ENCODE results near the gene ZBTB43. TPM values are rescaled to one million over a fixed set of nuclear protein-coding genes. Genes with fewer than 3 reads are reported as not detected.

The ZBTB43 gene
- total and polyA plus RNA-seq, 10 of the 15 experiments (the other 5 are each of a cell fraction or from before 2014, with no cell fraction given), result 2.4 to 19.3 (median 8.7) TPM

GRCh38 chr9:126756238-126756637 is 48.6 kb upstream of the ZBTB43 start:
- no peak for FAIRE-seq
- TF ChIP-seq STAT3 (IDR thresholded peaks at IDR 0.05; ENCODE audit: low read depth, low read length) (no peak), NFIC (IDR thresholded peaks at IDR 0.05; ENCODE audit: low read depth, low read length) (no peak), CEBPB (IDR thresholded peaks at IDR 0.05; ENCODE audit: borderline replicate concordance in 1 of 2, low read depth in 2 of 2, low read length in 2 of 2) (no peak), BCL11A (IDR thresholded peaks at IDR 0.05; ENCODE audit: low read depth, low read length) (no peak), EP300 (IDR thresholded peaks at IDR 0.05; ENCODE audit: borderline replicate concordance in 1 of 2, control insufficient read depth in 1 of 2, low read depth in 2 of 2, low read length in 2 of 2) (no peak), POU2F2 (IDR thresholded peaks at IDR 0.05; ENCODE audit: borderline replicate concordance, low read depth, low read length) (no peak), E2F4 (IDR thresholded peaks at IDR 0.05; ENCODE audit: low read depth, low read length) (no peak), TCF12 (IDR thresholded peaks at IDR 0.05; ENCODE audit: low read depth, low read length) (no peak), SIX5 (IDR thresholded peaks at IDR 0.05; ENCODE audit: low read depth, low read length, severe bottlenecking) (no peak), CREM (IDR thresholded peaks at IDR 0.05; ENCODE audit: low read depth) (no peak), ZBTB11 (CRISPR knock-in tag; IDR thresholded peaks at IDR 0.05) (no peak), ZNF207 (IDR thresholded peaks at IDR 0.05; ENCODE audit: borderline replicate concordance) (no peak), NR2C1 (IDR thresholded peaks at IDR 0.05) (no peak), ZBED1 (IDR thresholded peaks at IDR 0.05; ENCODE audit: borderline replicate concordance) (no peak), EED (IDR thresholded peaks at IDR 0.05; ENCODE audit: low read depth) (no peak), SREBF2 (IDR thresholded peaks at IDR 0.05; ENCODE audit: low read length) (no peak), ZNF217 (IDR thresholded peaks at IDR 0.05) (no peak)
- DNase-seq (ENCODE audit: low read depth, low spot score), result no peak
- no peaks in the 10 kb centered on the region for H3K9me3 ChIP-seq (replicated peaks; ENCODE audit: control insufficient read depth, insufficient read depth, low read length)
- H4K20me1 ChIP-seq (ENCODE audit: control insufficient read depth, insufficient read depth), result no peaks in the 10 kb centered on the region
- H3K79me2 ChIP-seq (ENCODE audit: control insufficient read depth, insufficient read depth, low read length), result no peaks in the 10 kb centered on the region
- no peaks in the 10 kb centered on the region for H3K4me1 ChIP-seq (ENCODE audit: control insufficient read depth, insufficient read depth, low read length)
- ChIA-PET RAD21 (ENCODE audit: unreplicated experiment) (no interaction called here), SMC1A (ENCODE audit: uncharacterized antibody, unreplicated experiment) (no interaction called here), POLR2A (no interaction called here), CTCF (interaction anchor here (2.2 to 2.3 kb wide), 2 partner anchors 25 to 50 kb away, joined by 8 to 9 read pairs; no protein-coding TSS in a partner anchor)
- in situ Hi-C loops (cut with MboI) (no loop called here), intact Hi-C loops (cut with micrococcal nuclease; ENCODE audit: unreplicated experiment) (no loop called here)
- H3K4me2 ChIP-seq (ENCODE audit: control insufficient read depth, insufficient read depth), result no peak overlapping the region
- no peak overlapping the region for H3K9ac ChIP-seq (ENCODE audit: control insufficient read depth, insufficient read depth, low read length)
- no peak for ATAC-seq
- no peaks in the 10 kb centered on the region for H3K36me3 ChIP-seq (ENCODE audit: control insufficient read depth in 2 of 2, insufficient read depth in 2 of 2, low read length in 1 of 2)
- H3K4me3 ChIP-seq, result no peak overlapping the region
- no TSS peak for BruUV-seq (replicated peaks)
- H3K27me3 ChIP-seq (replicated peaks in 1 of 2; ENCODE audit: control insufficient read depth in 2 of 2, insufficient read depth in 2 of 2, low read length in 1 of 2), result no peaks in the 10 kb centered on the region; a peak in 1 of 4 replicates
- 50% methylated on average over 5 of the region's 5 CpGs for WGBS (ENCODE audit: insufficient coverage, insufficient replicate concordance, low lambda C conversion rate, missing lambda C conversion rate)
- no peak overlapping the region for H3K27ac ChIP-seq (ENCODE audit: control insufficient read depth, insufficient read depth)
- no peak overlapping the region for H2AFZ ChIP-seq (ENCODE audit: control insufficient read depth, low read depth, low read length)
